HUES6 (cell line): ENCODE results near the gene AMBRA1.

Source experiments
- H3K27ac ChIP-seq: 2 replicates; pipeline ENCODE4 v1.7.0; 2013; ENCODE audit warnings: low read depth, mild to moderate bottlenecking, low read length, inconsistent platforms
- H3K27me3 ChIP-seq: 2 replicates; pipeline ENCODE4 v1.6.1; 2013; ENCODE audit warnings: low read length; ENCODE audit not compliant: control insufficient read depth, insufficient read depth
- H3K36me3 ChIP-seq: 2 replicates; pipeline ENCODE4 v1.6.1; 2013; ENCODE audit warnings: low read length; ENCODE audit not compliant: control insufficient read depth, insufficient read depth
- H3K4me1 ChIP-seq: 2 replicates; pipeline ENCODE4 v1.6.1; 2013; ENCODE audit warnings: low read length; ENCODE audit not compliant: control insufficient read depth, insufficient read depth
- H3K4me3 ChIP-seq: 2 replicates; pipeline ENCODE4 v1.5.1; 2013; ENCODE audit warnings: low read depth, low read length
- H3K9ac ChIP-seq: one replicate; pipeline ENCODE4 v1.6.1; 2013; ENCODE audit warnings: mild to moderate bottlenecking, low read length
- H3K9me3 ChIP-seq: 2 replicates; pipeline ENCODE4 v1.6.1; 2013; ENCODE audit warnings: low read depth, low read length; ENCODE audit not compliant: control insufficient read depth, insufficient read depth

Gene AMBRA1

DNA sequence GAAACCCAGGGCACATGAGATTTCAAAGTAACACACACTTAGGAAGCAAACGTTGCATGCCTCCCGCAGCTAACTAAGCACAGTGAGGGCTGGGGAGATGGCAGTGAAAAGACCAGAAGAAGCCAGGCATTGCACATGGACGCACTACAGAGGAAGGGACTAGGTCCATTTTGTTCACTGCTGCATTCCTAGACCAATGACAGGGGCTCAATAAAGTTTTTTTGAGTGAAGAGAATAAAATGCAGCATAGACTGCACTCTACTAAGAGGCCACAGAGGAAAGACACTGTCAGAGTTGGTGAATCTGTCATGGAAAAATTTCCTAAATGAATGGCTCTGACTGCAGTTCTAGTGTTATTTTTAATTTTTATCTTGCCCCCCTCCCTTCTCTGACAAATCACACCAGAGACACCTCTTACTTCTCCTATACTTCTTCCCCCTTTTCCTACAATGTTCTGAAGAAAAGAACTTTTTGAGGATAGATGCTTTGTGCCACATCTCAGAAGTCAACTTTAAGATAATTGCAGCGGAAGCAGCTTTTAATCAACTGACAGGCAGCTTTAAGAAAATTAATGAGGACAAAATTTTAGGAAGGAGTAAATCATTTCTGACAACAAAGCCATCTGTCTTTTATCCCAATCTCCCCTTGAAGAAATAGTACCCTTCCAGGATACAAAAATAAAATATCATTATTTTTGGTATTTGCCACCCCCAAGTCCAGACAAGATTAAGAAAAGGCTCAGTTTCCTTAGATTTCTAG is 167.4 kb downstream of the AMBRA1 start:
- Histone ChIP-seq H3K27ac (no peak overlapping the region), H3K4me3 (no peak overlapping the region), H3K36me3 (peaks cover 15% of the 10 kb centered on the region)

DNA sequence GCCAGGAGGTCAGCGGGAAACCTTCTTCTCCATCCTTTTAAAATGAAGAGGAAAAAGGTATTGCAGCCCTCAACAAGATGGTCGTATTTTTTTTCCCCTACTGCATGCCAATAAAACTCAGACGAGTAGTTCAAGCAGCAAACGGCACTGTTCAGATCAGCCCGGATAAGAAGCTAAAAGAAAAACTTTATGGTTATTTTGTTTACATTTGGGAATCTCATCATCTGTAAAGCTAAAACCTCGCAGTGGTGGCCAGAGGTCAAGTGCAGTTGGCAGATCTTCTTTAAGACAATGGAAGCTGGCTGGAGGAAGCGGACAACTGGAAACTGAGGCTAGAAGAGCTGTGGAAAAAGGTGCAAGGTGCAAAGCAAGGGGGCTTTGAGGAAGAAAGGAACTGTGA is 171.2 kb downstream of the AMBRA1 start:
- H3K9ac ChIP-seq: no peak overlapping the region
- no peak overlapping the region for H3K4me3 ChIP-seq
- H3K9me3 ChIP-seq: no peaks in the 10 kb centered on the region
- no peak overlapping the region for H3K27ac ChIP-seq
- H3K36me3 ChIP-seq: peaks cover 16% of the 10 kb centered on the region
- H3K4me1 ChIP-seq: peaks cover 6% of the 10 kb centered on the region; the same call in 1 of the 2 replicates
- H3K27me3 ChIP-seq: no peaks in the 10 kb centered on the region

More for the DNA sequence above, 167.4 kb downstream of the AMBRA1 start:
- Histone ChIP-seq H3K4me1 (peaks cover 12% of the 10 kb centered on the region), H3K9me3 (no peaks in the 10 kb centered on the region), H3K9ac (no peak overlapping the region), H3K27me3 (no peaks in the 10 kb centered on the region)

DNA sequence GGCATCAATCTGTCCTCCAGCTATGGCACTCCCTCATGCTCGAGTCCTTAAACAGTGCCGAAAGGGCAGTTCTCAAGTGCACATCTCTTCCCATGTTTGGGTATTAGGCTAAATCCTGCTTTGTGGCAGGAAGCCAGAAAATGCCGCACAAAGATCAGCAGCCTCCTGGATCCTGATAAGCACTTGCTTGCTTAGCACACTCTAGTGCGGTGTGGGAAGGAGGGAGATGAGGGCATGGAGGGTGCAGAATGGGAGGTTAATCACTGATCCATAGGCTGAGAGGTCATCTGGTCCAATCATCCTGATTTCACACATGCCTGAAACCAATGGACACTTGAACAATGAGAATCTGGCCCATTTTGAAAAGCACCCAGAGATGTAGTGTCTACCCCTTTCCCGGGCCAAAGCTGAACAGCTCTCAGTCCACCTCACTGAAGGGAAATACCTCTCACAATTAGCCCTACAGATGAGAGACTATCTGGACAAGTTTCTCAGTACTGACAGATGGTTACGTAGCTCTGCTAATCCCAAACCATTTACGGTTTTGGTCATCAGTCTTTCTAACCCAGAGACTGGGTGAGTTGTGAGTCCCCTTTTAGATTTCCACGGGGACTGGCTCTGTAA is 172.5 kb downstream of the AMBRA1 start:
- Histone ChIP-seq H3K9ac (no peak overlapping the region), H3K4me1 (no peaks in the 10 kb centered on the region), H3K9me3 (no peaks in the 10 kb centered on the region), H3K27me3 (no peaks in the 10 kb centered on the region), H3K36me3 (peaks cover 22% of the 10 kb centered on the region), H3K27ac (no peak overlapping the region), H3K4me3 (no peak overlapping the region)

DNA sequence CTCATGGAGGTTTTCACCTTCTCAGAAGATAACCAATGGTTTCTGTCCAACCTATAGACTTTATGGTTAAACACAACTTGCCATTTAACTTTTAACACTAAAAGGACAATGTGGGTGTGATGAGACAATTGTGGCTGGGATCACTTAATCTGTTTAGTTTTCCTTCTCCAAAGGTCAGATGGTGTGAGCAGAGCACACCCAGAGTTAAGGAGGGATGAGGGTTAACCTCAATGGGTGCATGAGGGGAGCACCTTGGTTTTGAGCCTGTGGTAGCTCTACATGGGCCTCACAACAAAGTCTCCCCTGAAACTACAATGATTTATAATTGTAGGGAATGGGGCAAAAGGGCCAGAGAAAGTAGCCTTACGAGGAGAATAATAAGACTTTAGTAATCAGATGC is 173.3 kb downstream of the AMBRA1 start:
- peaks cover 30% of the 10 kb centered on the region for H3K36me3 ChIP-seq

DNA sequence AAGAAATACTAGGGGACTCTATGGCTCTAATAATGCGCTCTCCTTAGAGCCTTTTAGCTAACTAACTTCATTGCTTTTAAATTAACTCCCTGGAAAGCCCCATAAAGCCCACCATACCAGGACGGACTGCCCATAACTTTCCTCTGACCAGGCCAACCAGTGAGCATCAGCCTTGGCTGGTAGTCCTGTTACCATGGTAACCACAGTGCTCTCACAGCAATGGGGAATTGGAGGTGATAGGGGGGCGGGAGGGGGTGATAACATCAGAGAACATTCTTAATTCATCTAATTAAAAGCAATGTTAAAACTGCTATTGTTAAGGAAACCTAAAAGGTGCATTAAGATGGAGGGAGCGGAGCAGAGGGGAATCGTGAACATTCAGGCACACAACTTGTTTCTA is 175.1 kb downstream of the AMBRA1 start:
- Histone ChIP-seq H3K4me1 (no peaks in the 10 kb centered on the region), H3K27ac (no peak overlapping the region), H3K36me3 (peaks cover 47% of the 10 kb centered on the region), H3K4me3 (no peak overlapping the region), H3K9ac (no peak overlapping the region), H3K27me3 (no peaks in the 10 kb centered on the region), H3K9me3 (no peaks in the 10 kb centered on the region)

More for the DNA sequence above, 173.3 kb downstream of the AMBRA1 start:
- Histone ChIP-seq H3K9me3 (no peaks in the 10 kb centered on the region), H3K27ac (no peak overlapping the region), H3K4me3 (no peak overlapping the region), H3K27me3 (no peaks in the 10 kb centered on the region), H3K9ac (no peak overlapping the region), H3K4me1 (no peaks in the 10 kb centered on the region)

DNA sequence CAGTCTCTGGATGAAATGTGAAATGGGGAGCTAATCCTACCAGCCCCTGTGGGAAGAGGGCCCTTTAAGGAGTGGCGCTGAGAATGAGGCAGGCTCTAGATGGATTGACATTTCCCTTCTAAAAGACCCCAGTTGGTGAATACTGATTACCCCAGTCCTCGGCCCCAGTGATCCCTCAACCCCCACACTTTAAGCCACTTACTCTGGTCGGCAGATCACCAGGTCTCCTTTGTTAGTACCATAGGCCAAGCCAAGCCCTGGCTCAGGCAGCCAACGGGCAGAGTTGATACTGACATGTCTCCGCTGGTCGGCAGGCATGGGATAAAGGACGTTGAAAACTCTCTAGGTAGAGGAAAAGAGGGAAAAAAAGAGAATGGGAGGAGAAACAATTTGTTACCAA is 176.1 kb downstream of the AMBRA1 start:
- Histone ChIP-seq H3K27ac (no peak overlapping the region), H3K9me3 (no peaks in the 10 kb centered on the region), H3K4me3 (no peak overlapping the region), H3K27me3 (no peaks in the 10 kb centered on the region), H3K9ac (no peak overlapping the region), H3K4me1 (no peaks in the 10 kb centered on the region), H3K36me3 (peaks cover 49% of the 10 kb centered on the region)

DNA sequence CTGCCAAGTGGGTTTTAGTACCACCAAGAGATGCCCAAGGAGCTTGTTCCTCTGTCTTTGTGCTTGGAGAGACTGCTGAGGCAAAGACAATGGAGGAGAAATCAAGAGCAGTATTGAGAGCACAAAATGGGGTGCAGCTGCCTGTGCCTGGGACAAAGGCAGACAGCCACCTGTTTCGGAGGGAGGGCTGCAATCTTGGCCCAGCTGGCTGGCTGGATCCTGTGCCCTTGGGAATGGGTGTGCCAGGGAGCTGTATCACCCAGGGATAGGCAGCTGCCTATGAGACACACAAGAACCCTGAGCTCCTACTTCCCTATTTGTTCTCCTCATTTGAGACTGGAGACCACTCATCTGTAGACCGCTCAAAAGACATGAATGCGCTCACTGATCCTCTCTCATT is 178.9 kb downstream of the AMBRA1 start:
- Histone ChIP-seq H3K9ac (no peak overlapping the region), H3K4me3 (no peak overlapping the region), H3K27ac (no peak overlapping the region), H3K4me1 (peaks cover 2% of the 10 kb centered on the region; the same call in 1 of the 2 replicates), H3K27me3 (no peaks in the 10 kb centered on the region), H3K9me3 (no peaks in the 10 kb centered on the region), H3K36me3 (peaks cover 47% of the 10 kb centered on the region)

DNA sequence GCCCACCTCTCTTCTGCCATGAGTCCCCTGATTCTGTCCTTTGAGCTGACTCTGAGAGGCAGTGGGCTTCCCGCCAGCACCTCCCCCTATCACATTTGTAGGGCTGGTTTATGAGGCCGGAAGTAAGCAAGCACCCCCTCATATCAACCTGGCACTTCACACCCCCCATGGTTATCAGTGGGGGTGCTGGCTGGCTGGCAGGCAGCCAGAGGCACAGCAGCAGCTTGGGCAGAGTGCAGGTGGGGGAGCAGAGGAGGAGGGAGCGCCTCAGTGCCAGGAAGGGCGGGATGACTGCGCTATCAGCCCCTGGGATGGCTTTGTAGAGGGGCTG is 179.4 kb downstream of the AMBRA1 start:
- Histone ChIP-seq H3K9me3 (no peaks in the 10 kb centered on the region), H3K27ac (no peak overlapping the region), H3K36me3 (peaks cover 51% of the 10 kb centered on the region), H3K4me1 (peaks cover 2% of the 10 kb centered on the region; the same call in 1 of the 2 replicates), H3K9ac (no peak overlapping the region), H3K4me3 (no peak overlapping the region), H3K27me3 (no peaks in the 10 kb centered on the region)

DNA sequence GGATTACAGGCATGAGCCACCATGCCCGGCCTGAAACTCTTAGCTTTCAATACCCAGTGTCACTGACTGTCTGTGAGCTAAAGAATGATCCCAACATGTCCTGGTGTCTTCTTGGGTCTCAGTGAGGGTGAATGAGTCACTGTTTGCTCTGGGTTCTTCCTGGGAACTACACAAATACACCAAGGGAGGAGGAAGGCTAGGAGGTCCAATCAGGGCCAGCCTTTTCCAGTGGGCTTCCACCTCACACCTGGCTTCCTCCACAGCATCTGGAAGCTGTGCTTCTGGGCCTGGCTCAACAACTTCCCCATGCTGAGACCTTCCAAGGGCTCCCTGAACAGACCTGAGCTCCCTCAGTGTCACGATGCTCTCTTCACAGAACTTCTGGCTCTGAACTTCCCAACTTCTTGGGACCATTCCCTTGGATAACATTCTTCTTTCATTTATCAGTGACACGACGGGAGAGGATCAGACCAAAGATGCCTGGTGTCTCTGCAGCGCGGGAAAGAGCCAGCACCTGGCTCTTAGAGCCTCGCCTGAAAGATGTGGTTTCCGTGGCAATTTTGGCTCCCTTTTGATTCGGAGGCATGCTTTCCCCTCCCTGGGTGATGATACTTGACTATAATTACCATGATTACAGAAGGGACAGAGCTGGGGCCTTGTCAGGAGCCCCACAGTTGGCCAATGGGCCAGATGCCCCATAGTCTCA is 179.9 kb downstream of the AMBRA1 start:
- no peaks in the 10 kb centered on the region for H3K27me3 ChIP-seq
- peaks cover 54% of the 10 kb centered on the region for H3K36me3 ChIP-seq
- H3K4me1 ChIP-seq: peaks cover 2% of the 10 kb centered on the region; the same call in 1 of the 2 replicates
- no peak overlapping the region for H3K9ac ChIP-seq
- no peak overlapping the region for H3K4me3 ChIP-seq
- no peak overlapping the region for H3K27ac ChIP-seq
- no peaks in the 10 kb centered on the region for H3K9me3 ChIP-seq

DNA sequence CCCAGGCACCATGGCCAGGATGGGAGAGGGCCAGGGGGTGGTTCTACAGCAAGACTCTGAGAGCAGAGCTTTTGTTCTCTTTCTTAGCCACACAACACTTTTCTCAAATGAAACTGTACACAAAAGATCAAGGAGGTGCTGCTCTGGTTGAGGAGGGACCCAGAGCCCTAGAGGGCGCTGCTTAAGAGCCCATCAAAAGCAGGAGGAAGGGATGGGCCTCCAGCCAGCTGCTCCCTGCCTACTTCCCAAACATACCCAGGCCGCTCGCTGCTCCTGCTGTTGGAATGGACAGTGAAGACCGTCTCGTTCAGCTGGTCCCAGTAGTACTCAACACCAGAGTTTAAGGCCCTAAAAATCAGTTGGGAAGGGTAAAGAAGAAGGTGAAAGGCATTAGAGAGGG is 183.8 kb downstream of the AMBRA1 start:
- no peaks in the 10 kb centered on the region for H3K27me3 ChIP-seq
- H3K9me3 ChIP-seq: no peaks in the 10 kb centered on the region
- no peak overlapping the region for H3K4me3 ChIP-seq
- H3K9ac ChIP-seq: no peak overlapping the region
- no peak overlapping the region for H3K27ac ChIP-seq
- peaks cover 55% of the 10 kb centered on the region for H3K36me3 ChIP-seq
- peaks cover 2% of the 10 kb centered on the region; the same call in 1 of the 2 replicates for H3K4me1 ChIP-seq

DNA sequence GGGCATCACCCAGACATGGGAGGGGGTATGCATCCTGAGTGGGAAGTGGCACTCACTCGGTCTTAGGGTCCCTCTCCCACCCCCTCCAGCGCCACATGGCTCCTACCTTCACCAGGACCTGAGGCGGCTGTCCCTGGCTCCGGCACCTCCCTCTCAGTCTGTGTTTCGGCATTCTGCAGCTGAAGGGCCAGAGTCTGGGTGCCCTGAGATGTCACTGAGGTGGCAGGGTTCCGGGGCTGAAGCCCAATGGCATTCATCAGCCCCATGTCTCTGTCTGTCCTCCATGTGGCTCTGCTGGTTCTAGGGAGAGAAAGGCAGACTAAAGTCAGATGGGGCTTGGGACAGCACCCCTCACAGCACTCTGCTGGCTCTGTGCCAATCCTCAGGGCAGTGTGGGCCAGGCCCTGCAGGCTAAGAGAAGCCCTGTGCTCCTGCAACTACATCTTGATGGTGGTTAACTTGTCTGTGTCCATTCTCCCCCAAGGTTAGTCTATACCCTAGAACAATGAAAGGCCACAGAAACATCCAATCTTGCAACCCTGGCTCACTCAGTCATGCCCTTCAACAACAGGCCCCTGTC is 185.3 kb downstream of the AMBRA1 start:
- Histone ChIP-seq H3K4me3 (no peak overlapping the region), H3K27me3 (no peaks in the 10 kb centered on the region), H3K36me3 (peaks cover 50% of the 10 kb centered on the region), H3K27ac (no peak overlapping the region), H3K4me1 (peaks cover 2% of the 10 kb centered on the region; the same call in 1 of the 2 replicates), H3K9me3 (no peaks in the 10 kb centered on the region), H3K9ac (no peak overlapping the region)
